PC-9 (cell line): ENCODE results near the gene LBHD2.

Experiments used
- EZH2 ChIP-seq: fragments of 200-600 bp; sonication (generic); IDR thresholded peaks from 2 replicates; pipeline ENCODE4 v1.8.0; 2017; ENCODE audit warnings: antibody characterized with exemption, low read depth
- TF ChIP-seq, protein P1 (sequence below): fragments of 200-600 bp; sonication (generic); conservative IDR thresholded peaks from 2 replicates; pipeline ENCODE4 v1.6.1; 2017; ENCODE audit warnings: mixed run types, antibody characterized with exemption, mild to moderate bottlenecking, moderate library complexity

DNA sequence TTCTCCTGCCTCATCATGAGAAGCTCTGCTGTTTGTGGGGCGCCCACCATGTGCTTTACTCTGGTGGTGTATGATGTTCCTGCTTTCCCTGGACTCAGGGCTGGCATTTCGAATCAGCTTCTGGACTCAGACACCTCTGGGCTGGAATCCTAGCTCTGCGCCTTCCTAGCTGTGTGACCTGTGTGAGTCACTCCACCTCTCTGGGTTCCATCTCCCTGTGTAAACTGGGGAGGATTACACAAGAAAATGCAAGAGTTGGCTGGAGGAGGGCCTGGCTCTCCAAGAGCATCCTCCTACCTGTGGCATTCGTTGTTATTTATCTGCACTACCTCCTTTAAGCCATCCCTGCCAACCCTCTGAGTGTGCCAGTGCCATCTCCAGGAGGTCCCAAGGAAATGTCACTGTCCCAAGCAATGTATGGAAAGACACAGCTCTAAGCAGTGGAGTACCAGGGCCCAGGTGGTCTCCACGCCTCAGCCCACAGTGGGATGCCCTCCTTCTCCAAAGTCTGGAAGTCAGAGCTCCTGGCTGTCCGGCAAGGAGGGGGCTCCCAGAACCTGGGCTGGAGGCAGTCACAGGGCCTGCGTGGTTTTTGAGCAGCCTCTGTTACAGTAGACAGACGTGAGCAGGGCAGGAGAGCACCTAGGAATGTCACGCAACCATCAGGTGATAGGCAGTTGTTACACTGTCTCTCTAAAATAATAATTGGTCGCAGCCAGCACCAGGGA is 32.0 kb downstream of the LBHD2 start:
- no peak for TF ChIP-seq EZH2
- TF ChIP-seq, protein P1, sequence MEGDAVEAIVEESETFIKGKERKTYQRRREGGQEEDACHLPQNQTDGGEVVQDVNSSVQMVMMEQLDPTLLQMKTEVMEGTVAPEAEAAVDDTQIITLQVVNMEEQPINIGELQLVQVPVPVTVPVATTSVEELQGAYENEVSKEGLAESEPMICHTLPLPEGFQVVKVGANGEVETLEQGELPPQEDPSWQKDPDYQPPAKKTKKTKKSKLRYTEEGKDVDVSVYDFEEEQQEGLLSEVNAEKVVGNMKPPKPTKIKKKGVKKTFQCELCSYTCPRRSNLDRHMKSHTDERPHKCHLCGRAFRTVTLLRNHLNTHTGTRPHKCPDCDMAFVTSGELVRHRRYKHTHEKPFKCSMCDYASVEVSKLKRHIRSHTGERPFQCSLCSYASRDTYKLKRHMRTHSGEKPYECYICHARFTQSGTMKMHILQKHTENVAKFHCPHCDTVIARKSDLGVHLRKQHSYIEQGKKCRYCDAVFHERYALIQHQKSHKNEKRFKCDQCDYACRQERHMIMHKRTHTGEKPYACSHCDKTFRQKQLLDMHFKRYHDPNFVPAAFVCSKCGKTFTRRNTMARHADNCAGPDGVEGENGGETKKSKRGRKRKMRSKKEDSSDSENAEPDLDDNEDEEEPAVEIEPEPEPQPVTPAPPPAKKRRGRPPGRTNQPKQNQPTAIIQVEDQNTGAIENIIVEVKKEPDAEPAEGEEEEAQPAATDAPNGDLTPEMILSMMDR: no peak
